ENCODE results near the gene ZNF581.

Gene ZNF581

GRCh38 chr19:55654323-55654867 lies 10.9 kb downstream of the ZNF581 start:
- 0 out of 2 replicates have a peak, but pooled peaks have one; percentile 40 for TF ChIP-seq TAF1 (IDR thresholded peaks at IDR 0.05; ENCODE audit: low read depth)
- TF ChIP-seq EGR1 (IDR thresholded peaks at IDR 0.05), result no peak

GRCh38 chr19:55654868-55655647 lies 11.6 kb downstream of the ZNF581 start, which contains the start of gene U2AF2:
TSS of gene U2AF2 (plus strand) at chr19:55655035. CDS start at chr19:55655105, 70 bp downstream.
- no peak for TF ChIP-seq ZBTB7A (IDR thresholded peaks at IDR 0.05; ENCODE audit: low read depth)
- TF ChIP-seq YY1 (IDR thresholded peaks at IDR 0.05; ENCODE audit: low read depth), result peak; percentile 91
- TF ChIP-seq TEAD4 (IDR thresholded peaks at IDR 0.05), result no peak; the same call in 1 of the 2 replicates
- TF ChIP-seq EP300 (IDR thresholded peaks at IDR 0.05; ENCODE audit: borderline replicate concordance), result no peak
- TF ChIP-seq CEBPB (IDR thresholded peaks at IDR 0.05), result no peak
- peak; percentile 95 for TF ChIP-seq MAX (IDR thresholded peaks at IDR 0.05)
- peak; percentile 32; the same call in 1 of the 2 replicates for TF ChIP-seq CREB1 (IDR thresholded peaks at IDR 0.05; ENCODE audit: low read depth)
- TF ChIP-seq TAF1 (IDR thresholded peaks at IDR 0.05; ENCODE audit: low read depth), result peak; percentile 53
- peak; percentile 94 for TF ChIP-seq USF1 (IDR thresholded peaks at IDR 0.05)
- no peak for TF ChIP-seq NFIC (IDR thresholded peaks at IDR 0.05)
- peak; percentile 22; the same call in 1 of the 2 replicates for TF ChIP-seq EGR1 (IDR thresholded peaks at IDR 0.05)
- no peak for TF ChIP-seq RAD21 (IDR thresholded peaks at IDR 0.05; ENCODE audit: low read depth)
- TF ChIP-seq TCF12 (IDR thresholded peaks at IDR 0.05; ENCODE audit: low read depth), result no peak
- no peak for TF ChIP-seq REST (IDR thresholded peaks at IDR 0.05; ENCODE audit: low read depth)
- TF ChIP-seq FOXM1 (IDR thresholded peaks at IDR 0.05; ENCODE audit: borderline replicate concordance, low read depth), result no peak

GRCh38 chr19:55655648-55656040 lies 12.2 kb downstream of the ZNF581 start:
- TF ChIP-seq RAD21 (IDR thresholded peaks at IDR 0.05; ENCODE audit: low read depth), result no peak

- no peak for TF ChIP-seq TEAD4 (IDR thresholded peaks at IDR 0.05)
- no peak for TF ChIP-seq CEBPB (IDR thresholded peaks at IDR 0.05)
- TF ChIP-seq TCF12 (IDR thresholded peaks at IDR 0.05; ENCODE audit: low read depth), result no peak
- TF ChIP-seq ZBTB7A (IDR thresholded peaks at IDR 0.05; ENCODE audit: low read depth), result no peak
- no peak for TF ChIP-seq EGR1 (IDR thresholded peaks at IDR 0.05)
- no peak for TF ChIP-seq REST (IDR thresholded peaks at IDR 0.05; ENCODE audit: low read depth)
- TF ChIP-seq FOXM1 (IDR thresholded peaks at IDR 0.05; ENCODE audit: borderline replicate concordance, low read depth), result no peak
- TF ChIP-seq YY1 (IDR thresholded peaks at IDR 0.05; ENCODE audit: low read depth), result no peak
- no peak for TF ChIP-seq RAD21 (IDR thresholded peaks at IDR 0.05; ENCODE audit: low read depth)
- no peak for TF ChIP-seq NFIC (IDR thresholded peaks at IDR 0.05)
- TF ChIP-seq EP300 (IDR thresholded peaks at IDR 0.05; ENCODE audit: borderline replicate concordance), result no peak
- TF ChIP-seq MAX (IDR thresholded peaks at IDR 0.05), result no peak
- TF ChIP-seq CREB1 (IDR thresholded peaks at IDR 0.05; ENCODE audit: low read depth), result no peak
- TF ChIP-seq TAF1 (IDR thresholded peaks at IDR 0.05; ENCODE audit: low read depth), result no peak
- TF ChIP-seq USF1 (IDR thresholded peaks at IDR 0.05), result no peak
Measured at GRCh38 chr19:55656552-55656951, 13.1 kb downstream of the ZNF581 start.

- TF ChIP-seq TEAD4 (IDR thresholded peaks at IDR 0.05) (no peak), REST (IDR thresholded peaks at IDR 0.05; ENCODE audit: low read depth) (no peak), TCF12 (IDR thresholded peaks at IDR 0.05; ENCODE audit: low read depth) (no peak), NFIC (IDR thresholded peaks at IDR 0.05) (no peak), FOXM1 (IDR thresholded peaks at IDR 0.05; ENCODE audit: borderline replicate concordance, low read depth) (no peak), YY1 (IDR thresholded peaks at IDR 0.05; ENCODE audit: low read depth) (no peak), EGR1 (IDR thresholded peaks at IDR 0.05) (no peak), CEBPB (IDR thresholded peaks at IDR 0.05) (no peak), RAD21 (IDR thresholded peaks at IDR 0.05; ENCODE audit: low read depth) (no peak), ZBTB7A (IDR thresholded peaks at IDR 0.05; ENCODE audit: low read depth) (no peak)
Measured at GRCh38 chr19:55656988-55657747, 13.7 kb downstream of the ZNF581 start.

Data from Ishikawa (cell line).